NCI-H345 (cell line): ENCODE measurements around the gene LHPP.
"Not testable (repeated sequence)": the region's sequence is repeated elsewhere in the genome, so short reads cannot be mapped to it uniquely, and the experiment has no call there.

ENCODE experiments used
- DNase-seq: peaks from one replicate; lab custom pipeline; 2025; lab: John Stamatoyannopoulos, UW

The LHPP gene

DNA sequence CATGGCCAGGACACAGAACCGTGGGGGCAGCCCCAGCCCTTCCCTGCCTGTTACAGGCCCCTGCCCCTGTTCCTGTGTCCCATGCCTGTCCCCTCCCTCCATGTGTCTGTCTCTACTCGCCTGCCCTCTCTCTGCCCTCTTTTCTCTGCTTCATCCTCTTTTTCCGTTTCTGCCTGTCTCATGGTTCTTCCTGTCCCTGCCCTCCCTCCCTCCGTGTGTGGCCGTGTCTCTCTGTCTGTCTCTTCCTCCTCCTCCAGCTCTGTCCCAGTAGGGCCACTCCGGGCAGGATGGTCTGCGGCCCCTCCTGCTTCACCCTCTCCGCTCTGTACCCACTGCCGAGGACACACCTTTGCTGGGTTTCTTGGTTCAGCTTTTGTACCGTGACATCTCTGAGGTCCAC lies 145.2 kb downstream of the LHPP start:
- no peak for DNase-seq

DNA sequence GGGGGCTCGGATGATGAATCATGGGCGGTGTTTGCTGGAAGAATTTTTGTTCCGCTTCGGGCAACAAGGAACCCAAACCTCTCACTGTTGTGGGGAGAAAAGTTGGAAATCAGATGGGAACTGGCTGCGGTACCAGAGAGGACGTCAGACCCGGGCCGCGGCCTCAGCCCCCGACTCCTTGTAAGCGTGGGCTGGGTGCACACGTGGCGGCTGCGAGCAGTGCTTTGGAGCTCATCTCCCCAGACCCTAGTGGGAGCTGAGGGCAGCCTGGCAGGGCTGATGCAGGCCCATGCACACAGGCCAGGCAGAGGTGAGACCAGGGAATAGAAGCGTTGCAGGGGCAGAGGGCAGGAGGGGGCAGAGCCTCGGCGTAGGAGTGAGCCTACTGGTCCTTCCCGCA lies 146.1 kb downstream of the LHPP start:
- no peak for DNase-seq

DNA sequence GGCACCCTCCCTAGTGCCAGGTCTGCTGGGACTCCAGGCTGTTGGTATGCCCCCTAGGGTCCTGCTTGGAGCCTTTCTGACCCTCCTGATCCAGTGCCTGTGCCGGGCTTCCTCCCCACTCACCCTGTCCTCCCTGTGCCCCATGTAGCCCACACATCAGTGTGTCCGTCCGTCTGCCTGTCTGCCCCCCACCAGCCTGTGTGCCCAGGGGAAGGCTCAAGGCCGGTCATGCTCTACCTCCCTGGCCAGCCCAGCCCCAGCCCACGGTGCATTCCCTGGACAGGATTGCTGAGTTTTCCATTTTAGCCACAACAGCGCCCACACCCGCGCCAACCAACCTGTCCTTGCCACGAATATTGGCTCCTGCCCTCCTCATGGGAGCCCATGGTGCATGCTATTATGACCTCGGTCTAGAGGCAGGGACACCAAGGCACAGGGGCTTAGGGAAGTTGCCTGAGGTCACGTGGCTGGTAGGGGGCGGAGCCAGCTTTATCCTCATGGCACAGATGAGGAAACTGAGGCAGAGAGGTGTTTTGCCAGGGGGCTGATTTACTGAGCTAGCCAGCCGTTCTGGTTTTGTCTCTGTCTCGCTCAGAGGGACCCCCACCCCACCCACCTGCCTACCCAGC lies 146.6 kb downstream of the LHPP start:
- DNase-seq = no peak

DNA sequence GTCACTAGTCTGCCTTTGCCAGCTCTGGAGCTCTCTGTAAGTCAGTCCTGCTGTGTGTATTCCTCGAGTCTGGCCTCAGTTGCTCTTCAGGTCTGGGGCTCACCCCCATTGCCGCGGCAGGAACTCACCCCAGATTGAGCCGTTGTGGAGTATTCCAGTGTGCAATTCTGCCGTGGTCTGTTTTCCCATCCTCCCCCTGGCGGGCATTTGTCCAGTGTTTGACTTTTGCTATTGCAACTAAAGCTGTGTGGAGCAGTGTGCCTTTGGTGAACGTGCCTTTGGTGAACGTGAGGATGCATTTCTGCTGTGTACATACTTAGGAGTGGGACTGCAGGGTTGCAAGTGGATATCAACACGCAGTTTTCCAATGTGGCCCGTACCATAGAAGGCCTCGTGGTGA lies 148.1 kb downstream of the LHPP start:
- DNase-seq = no peak

DNA sequence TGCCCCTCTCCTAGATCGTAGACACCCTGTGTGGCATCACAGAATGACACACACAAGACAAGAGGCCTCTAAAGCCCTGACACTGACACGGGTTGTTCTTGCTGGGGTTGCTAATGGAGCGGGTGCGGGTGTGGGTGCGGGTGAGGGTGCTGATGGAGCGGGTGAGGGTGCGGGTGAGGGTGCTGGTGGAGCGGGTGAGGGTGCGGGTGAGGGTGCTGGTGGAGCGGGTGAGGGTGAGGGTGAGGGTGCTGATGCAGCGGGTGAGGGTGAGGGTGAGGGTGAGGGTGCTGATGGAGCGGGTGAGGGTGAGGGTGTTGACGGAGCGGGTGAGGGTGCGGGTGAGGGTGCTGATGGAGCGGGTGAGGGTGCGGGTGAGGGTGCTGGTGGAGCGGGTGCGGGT lies 148.6 kb downstream of the LHPP start:
- not testable (repeated sequence) for DNase-seq

DNA sequence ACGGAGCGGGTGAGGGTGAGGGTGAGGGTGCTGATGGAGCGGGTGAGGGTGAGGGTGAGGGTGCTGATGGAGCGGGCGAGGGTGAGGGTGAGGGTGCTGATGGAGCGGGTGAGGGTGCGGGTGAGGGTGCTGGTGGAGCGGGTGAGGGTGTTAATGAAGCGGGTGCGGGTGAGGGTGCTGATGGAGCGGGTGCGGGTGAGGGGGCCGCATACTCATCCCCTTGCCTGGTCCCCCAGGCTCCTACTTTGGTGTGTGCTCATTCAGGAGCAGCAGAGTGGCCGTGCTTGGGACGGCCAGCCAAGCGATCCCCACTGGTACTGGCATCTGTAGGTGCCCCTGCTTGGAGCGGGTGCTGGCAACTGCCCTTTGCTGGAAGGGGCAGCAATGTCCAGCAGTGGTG lies 149.2 kb downstream of the LHPP start:
- not testable (repeated sequence) for DNase-seq

DNA sequence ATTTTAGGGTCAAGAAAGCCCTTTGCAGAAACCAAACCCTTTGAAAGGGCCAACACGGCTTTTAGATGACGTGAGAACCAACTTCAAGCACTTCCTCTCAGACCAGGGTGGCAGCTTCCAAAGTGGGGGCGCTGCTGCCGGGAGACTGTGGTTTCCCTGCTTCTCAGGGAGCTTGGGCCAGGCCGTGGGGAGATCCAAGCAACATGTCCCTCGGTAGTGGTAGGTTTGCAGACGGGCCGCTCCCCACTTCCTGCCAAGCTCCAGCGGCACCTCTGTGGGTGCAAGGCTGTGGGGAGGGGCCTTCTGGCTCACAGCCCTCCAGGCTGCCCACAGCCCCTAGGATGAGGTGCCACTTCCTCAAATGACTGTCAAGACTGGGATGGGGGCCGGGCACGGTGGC lies 150.1 kb downstream of the LHPP start:
- DNase-seq = no peak

DNA sequence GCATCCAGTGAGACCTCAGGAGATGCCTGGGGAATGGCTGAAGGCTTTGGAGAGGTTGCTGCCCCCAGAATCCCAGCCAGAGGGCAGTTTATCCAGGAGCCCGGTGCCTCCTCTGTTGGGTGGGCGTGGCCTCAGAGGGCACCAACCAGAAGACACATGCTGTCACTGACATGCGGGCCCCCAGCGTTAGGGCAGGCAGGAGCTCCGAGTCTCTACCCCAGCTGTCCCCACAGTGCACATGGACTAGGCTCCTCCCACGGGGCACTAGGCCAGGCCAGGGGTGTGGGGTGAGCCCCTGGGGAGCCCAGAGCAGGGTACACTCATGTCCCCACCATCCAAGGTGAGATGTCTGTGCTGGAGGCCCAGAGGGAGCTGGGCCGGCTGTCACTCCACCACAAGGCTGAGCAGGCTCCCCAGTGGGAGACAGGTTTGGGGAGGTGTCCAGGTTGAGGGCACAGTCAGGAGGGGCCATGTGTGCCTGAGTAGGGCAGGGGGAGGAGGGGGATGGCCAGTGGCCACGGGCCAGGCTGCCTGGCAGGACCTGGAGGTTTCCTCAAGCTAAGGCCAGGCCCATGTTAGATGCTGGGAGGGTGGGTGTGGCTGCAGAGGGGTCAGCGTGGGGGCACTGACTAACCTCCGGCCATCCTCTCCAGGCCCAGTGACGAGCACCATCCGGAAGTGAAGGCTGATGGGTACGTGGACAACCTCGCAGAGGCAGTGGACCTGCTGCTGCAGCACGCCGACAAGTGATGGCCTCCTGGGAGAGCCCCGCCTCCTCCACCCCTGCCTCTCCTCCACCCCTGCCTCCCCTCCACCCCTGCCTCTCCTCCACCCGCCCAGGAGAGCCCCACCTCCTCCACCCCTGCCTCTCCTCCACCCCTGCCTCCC lies 151.2 kb downstream of the LHPP start:
- DNase-seq = no peak

DNA sequence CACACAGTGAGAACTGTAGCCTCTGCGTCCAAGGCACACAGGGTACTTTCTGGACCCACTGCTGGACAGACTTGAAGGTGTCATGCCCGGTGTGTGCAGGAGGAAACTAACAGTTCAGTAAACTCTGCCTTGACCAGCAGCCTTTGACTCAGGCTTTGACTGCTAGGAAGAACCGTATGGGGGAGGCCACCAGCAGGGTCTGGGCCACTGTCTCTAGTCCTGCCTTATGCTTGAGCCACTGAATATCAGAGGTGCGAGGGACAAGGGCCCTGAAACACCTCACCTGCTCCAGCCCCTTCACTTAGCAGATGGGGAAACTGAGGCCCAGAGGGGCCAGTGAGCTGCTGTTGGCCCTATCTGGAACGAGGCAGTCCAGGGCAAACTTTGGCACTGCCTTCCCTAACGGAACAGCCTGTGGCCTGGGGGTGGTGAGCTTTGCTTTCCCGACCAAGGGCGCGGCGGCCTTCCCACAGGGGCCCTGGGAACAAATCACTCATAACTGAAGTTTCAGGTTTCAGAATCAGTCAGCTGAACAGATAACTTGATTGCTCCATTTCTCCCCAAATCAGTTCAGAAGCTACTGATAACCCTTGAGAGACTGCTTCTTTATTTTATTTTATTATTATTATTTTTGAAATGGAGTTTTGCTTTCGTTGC lies 152.5 kb downstream of the LHPP start:
- DNase-seq = no peak

DNA sequence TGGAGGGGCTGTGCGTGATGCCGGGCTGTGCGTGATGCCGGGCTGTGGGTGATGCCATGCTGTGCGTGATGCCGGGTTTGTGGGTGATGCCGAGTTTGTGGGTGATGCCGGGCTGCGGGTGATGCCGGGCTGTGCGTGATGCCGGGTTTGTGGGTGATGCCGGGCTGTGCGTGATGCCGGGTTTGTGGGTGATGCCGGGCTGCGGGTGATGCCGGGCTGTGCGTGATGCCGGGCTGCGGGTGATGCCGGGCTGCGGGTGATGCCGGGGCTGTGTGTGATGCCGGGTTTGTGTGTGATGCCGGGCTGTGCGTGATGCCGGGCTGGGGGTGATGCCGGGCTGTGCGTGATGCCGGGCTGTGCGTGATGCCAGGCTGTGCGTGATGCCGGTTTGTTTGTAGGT lies 153.6 kb downstream of the LHPP start:
- DNase-seq = no peak

DNA sequence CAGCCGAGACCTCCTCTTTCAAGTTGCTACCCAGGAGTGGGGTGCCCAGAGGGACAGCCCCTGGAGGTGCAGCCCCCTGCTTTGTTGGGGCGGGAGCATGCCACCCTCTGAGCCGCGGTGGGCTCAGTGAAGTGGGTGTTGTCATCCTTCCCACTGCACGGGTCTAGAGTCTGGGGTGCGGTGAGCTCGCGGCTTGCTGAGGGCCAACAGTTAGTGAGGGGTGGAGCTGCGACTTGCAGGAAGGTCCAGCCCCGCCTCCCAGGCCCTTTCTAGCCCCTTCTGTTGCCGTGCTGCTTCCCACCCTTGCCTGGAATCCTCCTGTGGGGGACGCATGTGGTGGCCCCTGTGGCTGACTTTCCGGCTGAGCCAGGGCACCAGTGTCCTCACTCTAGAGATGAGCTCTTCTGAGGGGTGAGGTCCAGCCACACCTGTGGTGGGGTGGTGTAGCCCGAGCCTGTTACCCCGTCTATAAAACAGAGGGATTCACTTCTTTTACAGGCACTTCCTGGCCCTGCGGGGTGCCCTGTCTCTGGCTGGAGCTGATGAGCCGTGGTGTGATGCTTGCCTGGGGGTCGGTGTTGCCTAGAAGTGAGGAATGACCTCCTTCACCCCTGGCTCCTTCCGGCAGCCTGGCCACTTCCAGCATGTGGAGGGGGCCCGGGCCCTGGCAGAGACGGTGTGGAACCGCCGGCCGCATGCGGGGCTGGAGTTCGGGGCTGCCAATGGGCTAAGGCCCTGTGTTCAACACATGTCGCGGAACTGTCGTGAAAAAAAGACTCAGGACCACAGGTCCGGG lies 154.6 kb downstream of the LHPP start:
- DNase-seq = no peak

DNA sequence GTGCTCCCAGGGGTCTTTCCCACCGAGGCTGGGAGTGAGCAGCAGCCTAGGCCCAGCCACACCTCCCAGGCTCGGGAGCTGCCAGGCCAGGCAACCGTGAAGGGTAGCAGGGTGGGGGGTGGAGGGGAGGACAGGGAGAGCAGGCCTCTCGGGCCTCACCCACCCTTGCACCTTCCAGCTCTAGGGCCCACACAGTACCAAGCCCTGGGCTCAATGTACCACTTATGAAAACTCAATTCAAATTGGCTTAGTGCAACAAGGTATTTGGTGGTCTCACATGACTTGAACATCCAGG lies 155.2 kb downstream of the LHPP start:
- no peak for DNase-seq

DNA sequence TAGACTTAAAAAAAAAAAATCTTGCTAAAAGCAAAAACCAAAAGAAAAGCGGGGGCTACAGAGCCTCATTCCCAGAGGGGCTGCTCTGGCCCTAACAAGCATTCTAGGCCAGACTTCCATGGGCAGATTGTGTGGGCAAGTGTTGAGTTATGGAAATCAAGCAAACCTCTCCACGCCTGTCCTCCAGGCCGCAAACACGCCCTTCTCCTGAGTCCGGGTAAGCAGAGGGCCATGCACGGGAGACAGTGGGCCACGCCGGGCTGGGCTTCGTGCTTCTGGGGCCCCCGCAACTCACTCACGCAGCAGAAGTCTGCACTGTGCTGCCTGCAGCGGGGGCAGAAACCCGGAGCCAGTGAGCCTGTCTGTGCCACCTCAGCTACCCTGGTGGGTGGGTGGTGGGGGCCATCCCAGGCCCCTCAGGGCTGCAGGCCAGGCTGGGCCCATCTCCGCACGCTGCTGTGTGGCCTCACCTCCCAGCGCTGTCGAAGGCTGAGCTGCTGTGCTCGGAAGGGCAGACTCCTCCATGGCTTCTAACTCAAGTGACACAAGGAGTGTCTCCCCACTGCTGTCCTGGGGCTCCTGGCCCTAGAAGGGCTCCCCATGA lies 156.9 kb downstream of the LHPP start:
- no peak for DNase-seq

DNA sequence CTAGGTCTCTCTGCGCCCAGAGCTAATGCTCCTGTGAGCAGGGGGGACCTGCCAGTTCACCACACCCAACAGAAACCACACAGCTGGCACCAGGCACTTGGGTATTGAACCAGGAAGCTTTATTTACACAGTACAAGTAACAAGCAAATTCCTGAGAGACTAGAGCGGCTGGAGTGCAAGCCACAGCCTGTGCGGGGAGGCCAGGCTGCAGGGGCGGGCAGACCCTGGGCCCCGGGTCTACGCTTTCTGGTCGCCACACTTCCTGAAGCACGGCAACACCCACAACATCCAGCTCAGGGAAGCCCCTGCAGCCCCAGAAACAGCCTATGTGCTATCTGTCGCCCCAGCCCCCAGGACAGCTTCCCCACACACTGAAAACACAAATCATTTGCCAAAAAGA lies 157.6 kb downstream of the LHPP start:
- no peak for DNase-seq

DNA sequence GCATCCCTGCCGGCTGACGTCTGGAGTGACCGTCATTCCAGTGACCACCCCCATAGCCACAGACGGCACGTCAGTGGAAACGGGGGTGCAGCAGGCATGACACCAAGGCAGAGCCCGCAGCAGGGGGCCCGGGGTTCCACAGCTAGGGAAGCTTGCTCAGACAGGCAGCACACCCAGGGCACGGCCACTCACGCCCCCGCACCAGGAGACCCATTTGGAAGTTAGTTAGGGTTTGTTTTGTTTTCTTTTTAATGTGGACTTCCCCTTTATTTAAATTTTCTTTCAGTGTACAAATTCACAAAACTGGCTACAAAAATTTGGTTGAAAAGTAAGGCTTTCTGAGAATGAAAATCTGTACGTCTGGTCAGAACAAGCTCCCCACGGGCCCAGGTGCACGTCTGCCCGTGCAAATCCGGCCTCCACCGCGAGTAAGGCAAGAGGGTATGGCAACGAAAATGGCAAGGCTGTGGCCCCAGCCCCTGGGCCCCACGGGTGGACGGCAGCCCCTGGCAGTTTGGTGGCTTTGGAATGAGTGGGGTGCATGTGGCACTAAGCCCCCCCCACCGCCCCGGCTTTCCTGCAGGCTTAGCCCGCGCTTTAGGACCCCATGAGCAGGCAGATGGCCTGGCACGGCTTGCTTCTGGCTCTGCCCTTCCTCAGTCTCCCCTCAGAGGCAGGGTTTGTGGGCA lies 158.3 kb downstream of the LHPP start:
- no peak for DNase-seq

DNA sequence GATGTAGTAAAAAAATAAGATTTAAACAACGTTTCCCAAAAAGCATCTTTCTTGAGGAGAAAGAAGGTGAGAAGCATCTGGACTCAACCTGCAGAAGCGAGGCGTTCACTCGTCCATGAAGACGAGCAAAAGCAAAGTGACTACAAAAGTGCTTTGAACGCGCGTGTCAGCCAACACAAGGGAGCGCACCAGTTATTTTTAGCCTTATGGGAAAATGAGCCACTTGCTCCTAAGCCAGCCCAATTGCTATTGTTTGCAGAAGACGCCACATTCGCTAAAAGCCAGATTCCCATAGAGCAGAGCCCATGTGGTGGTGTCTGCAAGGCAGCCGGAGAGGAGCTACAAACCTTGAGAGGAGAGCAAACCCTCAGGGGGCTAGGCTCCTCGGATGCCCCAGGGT lies 160.0 kb downstream of the LHPP start:
- DNase-seq = no peak

DNA sequence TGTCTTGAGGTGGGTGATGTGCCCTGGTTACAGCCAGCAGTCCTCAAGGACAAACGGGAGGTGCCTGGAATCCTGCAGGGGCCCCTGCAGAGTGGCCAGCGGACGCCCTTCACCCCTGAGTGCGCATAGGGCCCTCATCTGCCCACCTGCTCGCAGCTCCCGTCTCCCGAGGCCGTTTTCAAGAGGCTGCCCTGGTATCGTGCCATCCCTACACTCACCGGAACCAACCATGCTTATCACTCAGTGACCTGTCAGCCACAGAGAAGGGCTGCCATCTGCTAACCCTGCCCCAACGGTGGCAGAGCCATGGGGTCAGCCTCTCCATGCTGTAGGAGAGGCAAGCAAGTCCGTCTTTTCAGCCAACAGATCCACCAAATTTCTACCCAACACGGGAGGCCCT lies 160.5 kb downstream of the LHPP start:
- no peak for DNase-seq

DNA sequence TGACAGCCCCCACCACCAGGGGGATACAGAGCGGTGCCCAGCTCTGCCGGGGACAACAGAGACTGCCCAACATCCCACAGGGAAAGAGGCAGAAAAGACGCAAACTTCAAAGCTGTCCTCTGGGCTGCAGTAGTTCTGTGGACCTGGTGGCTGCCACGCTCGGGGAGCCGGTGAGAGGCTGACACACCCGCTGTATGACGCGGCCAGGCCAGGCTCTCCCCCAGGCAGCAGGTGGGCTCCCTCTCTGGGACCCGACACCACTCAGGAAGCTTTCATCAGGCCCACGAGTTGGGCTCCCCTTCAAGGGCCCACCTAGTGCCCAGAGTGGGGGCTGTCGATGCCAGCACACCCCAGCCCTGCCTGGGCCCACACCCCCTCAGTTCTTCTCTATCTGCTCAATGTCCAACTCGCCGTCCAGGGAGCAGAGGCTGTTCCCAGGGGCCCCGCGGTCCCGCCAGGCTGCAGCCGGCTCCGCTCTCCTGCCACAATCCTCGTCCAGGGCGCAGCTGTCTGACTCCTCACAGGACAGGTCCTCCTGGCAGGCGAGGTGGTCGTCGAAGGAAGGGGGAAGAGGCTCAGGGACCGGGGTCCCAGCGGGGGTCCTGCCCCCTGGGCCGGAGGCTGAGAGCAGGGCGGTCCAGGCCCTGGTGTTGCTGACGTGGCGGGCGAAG lies 161.4 kb downstream of the LHPP start:
- DNase-seq = no peak

DNA sequence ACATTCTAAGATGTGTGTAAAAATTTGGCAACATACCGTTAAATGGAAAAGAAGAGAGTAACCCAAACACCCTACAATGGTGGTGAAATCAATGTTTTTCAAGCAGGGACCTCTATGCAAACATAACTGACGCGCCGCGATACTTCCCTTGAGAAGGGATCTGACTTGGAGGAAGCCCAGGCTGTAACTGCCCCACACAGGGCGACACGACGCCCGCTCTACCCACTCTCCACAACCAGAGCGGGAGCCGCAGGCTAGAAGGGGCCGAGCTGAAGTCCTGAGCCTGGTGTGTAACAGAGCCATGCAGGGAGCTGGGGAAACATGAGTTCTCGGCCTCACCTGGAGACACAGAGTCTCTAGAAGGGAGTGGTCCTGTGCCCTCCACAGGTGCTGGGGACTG lies 162.4 kb downstream of the LHPP start:
- no peak for DNase-seq

DNA sequence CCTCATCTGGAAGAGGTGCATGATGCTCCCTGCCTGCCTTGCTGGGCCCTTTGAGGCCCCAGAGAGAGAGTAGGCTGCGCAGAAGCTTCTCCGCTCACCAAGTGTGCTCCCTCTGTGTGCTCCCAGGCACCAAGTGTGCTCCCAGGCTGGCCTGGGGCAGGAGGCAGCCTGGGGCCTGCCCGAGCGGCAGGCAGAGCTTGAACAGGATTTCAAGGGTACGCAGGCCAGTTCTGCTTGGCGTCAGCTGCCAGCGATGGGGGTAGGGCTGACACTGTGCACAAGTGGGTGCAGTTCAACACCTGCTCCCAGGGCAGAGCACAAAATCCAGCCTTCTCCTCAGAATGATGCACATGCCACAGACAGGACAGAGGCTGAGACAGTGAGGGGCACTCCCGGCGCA lies 162.8 kb downstream of the LHPP start:
- DNase-seq = no peak

DNA sequence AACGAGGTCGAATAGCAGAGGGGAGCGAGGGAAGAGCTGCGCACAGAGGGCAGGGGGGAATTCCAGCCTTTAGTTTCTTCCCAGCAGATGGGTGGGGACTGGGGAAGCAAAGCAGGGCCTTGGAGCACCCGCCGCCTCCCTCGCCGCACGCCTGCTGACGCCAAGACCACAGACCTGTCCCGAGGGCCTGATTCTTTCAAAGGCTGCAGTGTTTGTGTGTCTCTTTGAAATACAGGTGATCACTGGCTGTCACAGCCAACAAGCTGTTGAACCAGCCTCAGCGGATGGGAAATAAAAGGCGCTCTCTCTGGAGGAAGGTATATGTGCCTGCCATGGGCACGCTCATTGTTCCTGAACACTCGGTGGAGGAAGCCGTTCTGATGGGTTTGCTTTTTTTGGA lies 163.3 kb downstream of the LHPP start:
- DNase-seq = no peak
